PC-3 (cell line): Measurements from ENCODE around the gene TMEM18.

Experiments used
- CTCF ChIP-seq: fragments of 300-600 bp; sonication (generic); conservative IDR thresholded peaks from 2 replicates; pipeline ENCODE4 v1.5.1; 2017; ENCODE audit warnings: antibody characterized with exemption, low read depth, mild to moderate bottlenecking, low read length
- EZH2 ChIP-seq: fragments of 300-600 bp; sonication (generic); IDR thresholded peaks from one replicate; pipeline ENCODE4 v1.6.1; 2017; ENCODE audit warnings: antibody characterized with exemption, mild to moderate bottlenecking, low read length; ENCODE audit not compliant: unreplicated experiment
- EZH2phosphoT487 ChIP-seq: fragments of 300-600 bp; sonication (generic); IDR thresholded peaks from 2 replicates; pipeline ENCODE4 v1.6.1; 2018; ENCODE audit warnings: mild to moderate bottlenecking, antibody characterized with exemption, low read length, borderline replicate concordance

DNA sequence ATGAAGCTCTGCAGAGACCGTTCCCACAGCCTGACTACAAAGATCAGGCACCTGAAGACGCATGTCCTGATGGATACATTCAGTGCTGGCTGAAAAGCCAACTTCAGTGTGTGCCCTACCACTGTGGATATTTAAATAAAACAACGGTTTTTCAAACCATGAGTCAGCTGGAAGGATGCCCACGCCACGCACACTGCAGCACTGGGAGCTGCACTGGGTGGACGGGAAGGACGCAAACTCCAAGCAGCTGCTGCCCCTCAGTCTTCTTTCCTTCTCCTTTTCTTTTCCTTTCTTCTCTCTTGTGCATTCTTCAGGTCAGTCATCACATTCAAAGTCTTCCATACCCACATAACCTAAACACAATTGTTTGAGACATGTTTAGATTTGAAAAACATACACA lies 7.9 kb downstream of the TMEM18 start:
- TF ChIP-seq CTCF (no peak), EZH2 (no peak), EZH2phosphoT487 (no peak)
